ENCODE data around the gene RPUSD1.

The RPUSD1 gene

GRCh38 chr16:785563-786535 is 2.3 kb downstream of the RPUSD1 start:
- peak overlapping the region; percentile 69 for H3K4me3 Mint-ChIP-seq
- H3K4me1 Mint-ChIP-seq = peaks cover 3% of the 10 kb centered on the region
- H3K36me3 Mint-ChIP-seq (ENCODE audit: low read depth) = no peaks in the 10 kb centered on the region
- peak; percentile 88 for DNase-seq
- no peak overlapping the region for H3K27ac Mint-ChIP-seq
- TF ChIP-seq CTCF (IDR thresholded peaks at IDR 0.05) = peak; percentile 80
- no peaks in the 10 kb centered on the region for H3K27me3 Mint-ChIP-seq (ENCODE audit: low read depth, poor library complexity)
- H3K9me3 Mint-ChIP-seq = no peaks in the 10 kb centered on the region

GRCh38 chr16:784431-784830 is 3.8 kb downstream of the RPUSD1 start:
- no peak for TF ChIP-seq CTCF (IDR thresholded peaks at IDR 0.05)
- DNase-seq = no peak
- H3K36me3 Mint-ChIP-seq (ENCODE audit: low read depth) = no peaks in the 10 kb centered on the region
- H3K4me1 Mint-ChIP-seq = peaks cover 3% of the 10 kb centered on the region
- H3K9me3 Mint-ChIP-seq = no peaks in the 10 kb centered on the region
- H3K27me3 Mint-ChIP-seq (ENCODE audit: low read depth, poor library complexity) = peaks cover 5% of the 10 kb centered on the region
- no peak overlapping the region for H3K4me3 Mint-ChIP-seq
- no peak overlapping the region for H3K27ac Mint-ChIP-seq

GRCh38 chr16:783404-784161 is 4.6 kb downstream of the RPUSD1 start:
- Mint-ChIP-seq H3K4me1 (peaks cover 3% of the 10 kb centered on the region), H3K9me3 (no peaks in the 10 kb centered on the region), H3K36me3 (ENCODE audit: low read depth) (no peaks in the 10 kb centered on the region), H3K27me3 (ENCODE audit: low read depth, poor library complexity) (peaks cover 5% of the 10 kb centered on the region), H3K4me3 (no peak overlapping the region), H3K27ac (no peak overlapping the region)
- no peak for TF ChIP-seq CTCF (IDR thresholded peaks at IDR 0.05)
- DNase-seq = no peak

- Mint-ChIP-seq H3K4me3 (no peak overlapping the region), H3K27ac (no peak overlapping the region), H3K4me1 (peaks cover 5% of the 10 kb centered on the region), H3K36me3 (ENCODE audit: low read depth) (no peaks in the 10 kb centered on the region), H3K9me3 (no peaks in the 10 kb centered on the region), H3K27me3 (ENCODE audit: low read depth, poor library complexity) (peaks cover 7% of the 10 kb centered on the region)
- no peak for TF ChIP-seq CTCF (IDR thresholded peaks at IDR 0.05)
- DNase-seq = no peak
Observed at GRCh38 chr16:782766-783403, 5.3 kb downstream of the RPUSD1 start.

GRCh38 chr16:782258-782657 is 5.9 kb downstream of the RPUSD1 start:
- no peak overlapping the region for H3K27ac Mint-ChIP-seq
- DNase-seq = no peak
- H3K4me3 Mint-ChIP-seq = no peak overlapping the region
- peaks cover 9% of the 10 kb centered on the region for H3K27me3 Mint-ChIP-seq (ENCODE audit: low read depth, poor library complexity)
- H3K9me3 Mint-ChIP-seq = no peaks in the 10 kb centered on the region
- TF ChIP-seq CTCF (IDR thresholded peaks at IDR 0.05) = no peak
- H3K4me1 Mint-ChIP-seq = peaks cover 8% of the 10 kb centered on the region
- no peaks in the 10 kb centered on the region for H3K36me3 Mint-ChIP-seq (ENCODE audit: low read depth)

All from nephron progenitor cell (in vitro differentiated cells).